ENCODE data around the gene CST8.

CST8 gene

GRCh38 chr20:23476015-23476754, 14.7 kb upstream of the CST8 start:
- DNase-seq (ENCODE audit: low read depth): no peak

GRCh38 chr20:23477223-23477622, 13.7 kb upstream of the CST8 start:
- no peak for DNase-seq (ENCODE audit: low read depth)

GRCh38 chr20:23479043-23479442, 11.9 kb upstream of the CST8 start:
- no peak for DNase-seq (ENCODE audit: low read depth)

DNA sequence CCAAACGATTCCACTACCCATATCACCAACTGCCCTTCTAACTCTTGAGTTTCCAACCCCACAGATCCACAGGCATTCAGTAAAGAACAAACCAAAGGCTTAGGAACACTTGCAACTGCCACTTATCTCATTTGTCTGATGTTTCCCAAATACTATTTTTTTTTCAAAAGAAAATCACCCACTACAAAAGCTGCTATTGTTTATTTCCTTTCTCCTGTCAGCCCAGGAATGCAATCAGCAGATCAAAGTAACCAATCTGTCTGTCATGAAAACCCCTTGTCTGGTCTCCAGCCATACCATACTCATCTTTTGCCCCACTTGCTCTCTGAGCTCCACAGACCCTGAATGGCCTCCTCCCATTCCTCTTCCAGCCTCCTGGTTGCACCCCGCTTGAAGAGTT, 8.8 kb upstream of the CST8 start:
- no peak for DNase-seq (ENCODE audit: low read depth)

DNA sequence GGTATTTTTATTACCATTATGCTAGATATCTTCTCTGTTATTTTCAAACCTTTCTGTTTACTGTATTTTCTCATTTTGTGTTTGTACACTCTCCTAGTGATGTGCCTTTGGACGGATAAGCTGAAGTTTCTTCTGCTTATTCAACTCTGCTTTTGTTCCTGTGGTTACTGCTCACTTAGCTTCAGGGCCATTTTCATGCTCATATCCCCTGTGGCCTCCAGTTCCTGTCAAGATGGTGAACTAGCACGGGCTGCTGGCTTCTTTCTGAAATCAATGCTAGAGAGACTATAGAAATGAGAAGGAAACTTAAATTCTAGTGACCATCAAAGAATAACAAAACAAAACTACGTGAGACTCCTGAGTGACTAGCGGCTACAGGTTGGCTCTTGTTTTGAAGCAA, 6.8 kb upstream of the CST8 start:
- DNase-seq (ENCODE audit: low read depth): no peak

DNA sequence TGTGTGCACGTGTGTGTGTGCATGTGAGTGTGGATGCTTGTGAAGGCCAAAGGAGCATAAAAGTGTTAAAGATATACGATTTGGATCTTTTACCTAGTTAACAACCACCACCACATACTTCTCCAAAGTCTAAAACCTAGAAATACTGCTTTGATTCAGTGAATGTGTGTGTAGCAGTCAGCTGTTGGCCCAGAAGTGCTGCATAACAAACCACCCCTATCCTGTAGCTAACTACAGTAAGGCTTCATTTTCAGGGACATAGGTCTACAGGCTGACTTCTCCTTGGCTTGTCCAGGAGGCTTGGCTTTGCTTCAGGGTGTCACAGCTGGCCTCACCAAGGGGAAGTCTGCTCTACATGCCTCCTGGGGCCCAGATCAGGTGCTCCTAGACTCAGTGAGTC, 2.4 kb upstream of the CST8 start:
- DNase-seq (ENCODE audit: low read depth): no peak

DNA sequence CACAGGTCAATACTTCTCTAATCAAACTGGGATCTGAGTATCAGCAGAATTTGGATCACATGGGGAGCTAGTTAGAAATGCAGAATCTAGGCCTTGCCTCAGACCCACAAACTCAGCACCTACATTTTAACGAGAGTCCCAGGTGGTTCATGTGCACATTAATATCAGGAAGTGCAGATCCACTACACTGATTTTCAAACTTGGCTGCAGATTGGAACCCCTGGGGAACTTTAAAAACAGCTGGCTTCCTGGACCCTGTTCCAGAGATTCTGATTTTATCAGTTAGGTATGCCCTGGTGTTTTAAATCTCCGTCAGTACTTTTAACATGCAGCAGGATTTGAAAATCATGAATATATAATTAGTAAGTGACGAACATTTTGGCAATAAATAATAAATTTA, 1.9 kb upstream of the CST8 start:
- DNase-seq (ENCODE audit: low read depth): no peak

DNA sequence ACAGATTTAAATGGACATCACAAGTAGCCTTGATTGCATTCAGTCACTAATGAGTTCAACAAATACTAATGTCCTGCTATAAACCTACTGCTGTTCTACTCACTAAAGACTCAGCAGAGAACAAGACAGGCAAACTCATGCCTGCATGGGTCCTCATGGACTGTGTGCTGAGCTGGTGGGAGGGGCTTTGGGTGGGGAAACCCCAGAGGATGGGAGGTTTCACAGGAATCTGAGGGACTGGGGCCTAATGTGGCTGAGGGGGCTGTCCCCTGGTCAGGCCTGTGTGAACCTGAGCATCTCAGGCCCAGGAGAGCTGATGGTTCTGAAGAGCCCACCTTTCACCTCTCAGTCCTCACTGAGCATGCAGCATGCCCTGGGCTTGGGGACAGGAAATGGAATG, 1.4 kb downstream of the CST8 start:
- no peak for DNase-seq (ENCODE audit: low read depth)

DNA sequence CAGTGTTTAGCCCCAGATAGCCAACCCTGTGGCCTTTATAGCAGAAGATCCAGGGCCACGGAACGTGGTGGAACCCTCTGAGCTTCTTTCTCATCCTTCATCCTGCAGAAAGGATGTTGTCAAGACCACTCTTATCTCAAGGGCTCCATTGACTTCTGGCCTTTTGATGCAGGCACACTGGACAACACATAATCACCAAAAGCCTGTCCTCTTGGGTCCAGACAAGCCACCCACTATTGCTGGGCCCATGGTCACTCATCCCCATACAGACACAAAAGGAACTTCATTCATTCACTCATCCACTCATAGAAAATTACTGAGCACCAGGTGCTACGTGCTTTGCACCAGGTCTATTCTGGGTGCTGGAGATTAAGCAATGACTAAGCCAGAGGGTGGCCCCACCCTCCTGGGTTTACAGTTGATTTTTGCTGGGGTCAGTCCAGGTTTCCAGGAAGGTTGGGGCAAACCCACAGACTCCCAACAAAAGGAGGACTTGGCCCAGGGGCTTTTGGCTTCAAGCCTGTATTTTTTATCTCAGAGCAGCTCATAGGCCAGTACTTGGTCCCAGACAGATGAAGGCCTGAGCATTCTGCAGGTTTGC, 2.4 kb downstream of the CST8 start:
- DNase-seq (ENCODE audit: low read depth): no peak

DNA sequence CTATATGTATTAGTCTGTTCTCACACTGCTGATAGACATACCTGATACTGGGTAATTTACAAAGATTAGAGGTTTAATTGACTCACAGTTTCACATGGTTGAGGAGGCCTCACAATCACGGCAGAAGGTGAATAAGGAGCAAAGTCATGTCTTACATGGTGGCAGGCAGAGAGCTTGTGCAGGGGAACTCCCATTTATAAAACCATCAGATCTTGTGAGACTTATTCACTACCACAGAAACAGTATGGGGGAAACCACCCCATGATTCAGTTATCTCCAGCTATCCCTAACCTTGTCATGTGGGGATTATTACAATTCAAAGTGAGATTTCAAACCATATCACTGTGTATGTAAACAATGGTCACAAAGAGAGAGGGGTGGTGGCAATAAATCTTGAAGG, 6.6 kb downstream of the CST8 start:
- no peak for DNase-seq (ENCODE audit: low read depth)

- DNase-seq (ENCODE audit: low read depth): no peak
Observed at GRCh38 chr20:23501926-23502325, 11.0 kb downstream of the CST8 start.

DNA sequence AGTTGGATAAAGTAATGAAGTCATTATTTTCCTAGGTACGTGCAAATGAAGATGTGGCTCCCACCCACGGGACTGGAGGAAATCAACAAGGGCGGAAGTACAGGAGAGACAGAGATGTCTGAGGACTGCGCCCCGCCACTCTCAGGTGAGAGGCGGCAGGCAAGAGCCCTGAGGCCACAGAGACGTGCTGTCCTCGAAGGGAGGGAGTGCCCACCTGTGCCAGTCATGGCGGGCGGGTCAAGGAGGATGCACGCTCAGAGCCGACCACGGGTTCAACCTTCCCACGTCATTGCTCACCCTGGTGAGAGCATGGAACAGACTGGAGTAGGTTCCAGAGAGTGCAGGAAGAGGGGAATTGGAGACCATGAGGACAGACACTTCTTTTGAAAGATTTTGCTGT, 12.7 kb downstream of the CST8 start:
- no peak for DNase-seq (ENCODE audit: low read depth)

DNA sequence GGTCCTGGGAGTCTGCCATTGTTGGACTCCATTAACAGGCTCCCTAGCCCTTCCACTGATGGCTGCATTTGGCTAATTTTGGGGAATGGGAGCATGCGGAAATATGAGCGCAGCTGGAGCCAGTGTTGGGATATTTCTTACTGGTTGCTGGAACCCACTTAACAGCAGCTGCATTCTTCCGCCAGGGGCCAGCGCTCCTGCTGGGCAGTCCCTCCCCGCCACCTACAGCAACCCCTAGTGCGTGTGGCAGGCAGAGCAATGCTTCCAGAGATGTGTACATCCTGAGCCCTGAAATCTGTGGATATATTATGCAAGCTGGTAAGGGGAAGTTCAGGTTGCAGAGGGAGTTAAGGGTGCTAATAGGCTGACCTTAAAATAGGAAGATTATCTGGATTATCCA, 16.4 kb downstream of the CST8 start:
- DNase-seq (ENCODE audit: low read depth): no peak

DNA sequence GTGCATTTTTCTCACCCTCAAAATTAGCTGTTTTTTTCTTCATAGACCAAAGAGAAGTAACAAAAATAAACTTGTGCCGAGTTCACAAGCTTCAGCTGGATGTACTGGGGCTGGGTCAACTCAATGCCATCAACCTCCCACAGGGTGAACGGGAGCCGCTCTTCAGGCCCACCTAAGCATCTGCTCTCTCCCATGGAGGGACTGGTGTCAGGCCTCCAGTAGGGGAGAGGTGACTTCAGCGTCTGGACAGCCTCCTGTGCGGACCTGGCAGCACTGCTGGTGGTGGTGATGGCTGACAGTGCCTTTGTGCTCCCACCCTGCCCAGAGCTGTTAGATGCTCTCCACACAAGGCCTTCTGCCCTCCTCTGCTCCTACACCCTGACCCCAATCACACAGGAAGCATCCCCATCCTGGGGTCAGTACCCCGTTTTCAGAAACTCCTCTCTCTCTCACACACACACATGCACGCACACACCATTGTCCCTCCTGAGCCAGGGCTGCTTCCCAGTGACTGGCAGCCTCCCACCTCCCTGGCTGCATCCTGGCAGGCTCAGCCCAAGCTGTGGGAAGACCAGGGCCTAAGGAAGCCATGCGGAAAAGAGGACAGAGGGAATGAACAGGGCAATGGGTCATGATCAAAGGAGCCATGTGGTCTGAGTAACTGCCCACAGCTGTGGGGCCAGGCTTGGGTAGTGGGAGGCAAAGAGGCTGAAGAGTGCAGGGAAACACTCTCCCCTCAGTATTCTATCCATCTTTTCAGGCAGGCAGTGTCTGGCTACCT, 17.7 kb downstream of the CST8 start:
- no peak for DNase-seq (ENCODE audit: low read depth)

DNA sequence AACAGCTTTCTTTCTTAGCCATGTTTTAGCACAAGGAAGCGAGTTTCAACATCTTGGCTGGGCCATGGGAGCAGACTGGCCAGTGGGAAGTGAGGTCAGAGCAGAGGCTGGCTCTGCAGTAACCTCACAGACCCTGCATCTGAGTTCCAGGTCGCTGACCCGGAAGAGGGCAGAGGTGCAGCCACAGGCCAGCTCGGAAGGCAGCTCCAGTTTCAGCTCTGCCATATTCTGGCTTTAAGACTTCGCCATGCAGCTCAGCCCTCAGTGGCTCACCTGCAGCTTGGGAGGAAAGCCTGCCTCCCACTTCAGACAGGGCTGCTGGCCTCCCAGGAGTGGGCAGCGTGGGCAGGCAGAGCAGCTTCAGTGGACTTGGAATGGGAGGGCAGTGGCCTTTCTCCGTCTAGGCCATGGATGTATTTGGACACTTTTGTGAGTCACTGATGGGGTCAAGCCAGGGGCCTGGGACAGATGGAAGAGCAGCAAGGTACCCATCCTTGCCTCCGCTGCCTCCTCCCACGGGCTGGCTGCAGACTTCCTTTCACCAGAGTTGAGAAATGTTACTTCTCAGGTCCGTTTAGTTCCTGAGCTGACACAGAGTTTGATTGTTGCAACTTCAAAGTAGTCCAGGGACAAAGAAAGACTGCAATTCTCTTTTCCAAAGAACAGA, 18.5 kb downstream of the CST8 start:
- no peak for DNase-seq (ENCODE audit: low read depth)

DNA sequence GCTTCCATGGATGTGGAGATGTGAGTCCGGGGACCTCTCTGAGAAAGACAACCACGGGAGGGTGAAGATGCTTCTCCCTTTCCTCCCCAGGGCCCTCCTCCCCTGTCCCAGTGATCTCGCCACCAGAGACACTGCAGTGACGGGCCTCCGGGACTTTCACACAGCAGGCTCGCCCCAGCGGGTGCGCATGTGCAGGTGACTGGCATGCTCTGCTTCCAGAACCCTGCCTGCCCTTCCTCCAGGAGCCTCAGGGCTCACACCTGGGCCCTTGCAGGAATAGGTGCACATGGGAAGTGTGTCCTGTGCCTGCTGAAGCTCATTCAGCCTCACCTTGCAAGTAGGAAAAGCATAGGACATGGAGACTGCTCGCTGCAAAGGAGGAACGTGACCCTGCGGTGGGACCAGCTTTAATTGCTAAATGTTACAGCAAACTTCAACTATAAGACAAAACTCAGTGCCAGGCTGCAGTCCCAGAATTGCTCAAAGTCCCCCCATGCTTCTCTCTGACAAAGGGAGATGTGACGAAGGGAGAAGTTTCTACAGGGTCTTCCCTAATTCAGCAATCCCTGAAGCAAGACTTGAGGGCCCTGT, 19.2 kb downstream of the CST8 start:
- no peak for DNase-seq (ENCODE audit: low read depth)

GRCh38 chr20:23513164-23513563, 22.2 kb downstream of the CST8 start:
- DNase-seq (ENCODE audit: low read depth): no peak

GRCh38 chr20:23514848-23515247, 23.9 kb downstream of the CST8 start:
- no peak for DNase-seq (ENCODE audit: low read depth)

GRCh38 chr20:23515250-23515939, 24.5 kb downstream of the CST8 start:
- no peak for DNase-seq (ENCODE audit: low read depth)

GRCh38 chr20:23517719-23518118, 26.8 kb downstream of the CST8 start:
- no peak for DNase-seq (ENCODE audit: low read depth)

DNA sequence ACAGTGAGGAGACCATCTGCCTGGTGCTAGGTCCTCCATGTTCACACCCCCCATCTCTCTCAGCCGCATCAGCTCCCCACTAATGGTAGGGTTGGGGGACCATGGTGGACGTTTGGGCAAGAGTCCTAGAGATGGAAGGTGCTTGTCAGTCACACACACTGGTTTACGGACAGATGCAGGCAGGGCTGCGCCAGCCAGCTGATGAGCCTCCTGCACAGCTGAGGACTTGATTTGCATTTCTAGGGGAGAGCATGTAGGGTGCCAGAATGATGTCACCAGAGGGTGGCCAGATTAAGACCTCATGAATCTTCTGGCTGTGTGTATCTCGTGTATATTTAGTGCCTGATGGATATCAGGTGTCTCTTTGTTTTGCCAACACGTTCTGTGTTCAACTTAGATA, 28.6 kb downstream of the CST8 start:
- DNase-seq (ENCODE audit: low read depth): no peak

DNA sequence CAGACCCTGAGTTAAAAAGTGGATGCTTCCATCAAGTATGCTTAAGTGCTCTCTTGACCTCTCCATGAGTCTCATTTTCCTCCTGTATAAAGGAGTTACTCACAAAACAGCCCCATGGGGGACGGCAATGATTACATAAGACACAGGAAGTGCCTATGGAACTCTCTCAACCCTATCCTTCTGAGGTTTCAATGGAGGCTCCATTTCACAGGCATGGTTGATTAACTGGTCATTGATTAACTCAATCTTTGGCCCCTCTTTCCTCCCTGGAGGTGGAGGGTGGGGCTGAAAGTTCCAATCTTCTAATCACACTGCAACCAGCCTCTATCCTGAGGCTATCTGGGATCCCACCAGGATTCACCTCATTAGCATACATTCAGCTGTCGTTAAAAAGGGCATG, 29.3 kb downstream of the CST8 start:
- DNase-seq (ENCODE audit: low read depth): no peak

Data from activated T-helper 9 cell treated with anti-CD3 and anti-CD28 coated beads, Interleukin-2, amount 50 U/mL, for 16 hours (primary cell).